Common myeloid progenitor, CD34-positive (primary cell): Measurements from ENCODE around the gene CAPN2.

Experiments used
- CTCF ChIA-PET: fragments of 350-600 bp; sonication (Branson Sonifier 250); formaldehyde crosslinking; loops from one replicate; lab custom pipeline; 2021; ENCODE audit warnings: antibody characterized with exemption; lab: Charles Lee
- POLR2A ChIA-PET: fragments of 350-600 bp; sonication (Branson Sonifier 250); formaldehyde crosslinking; loops from one replicate; lab custom pipeline; 2021; ENCODE audit warnings: antibody characterized with exemption; lab: Charles Lee
- DNase-seq, 3 donors: peaks; one replicate each; pipeline versions ENCODE4 v3.0.0 to v3.0.0-alpha.2; 2013
- H3K27ac ChIP-seq, 2 experiments: 1 replicate in 1 of 2; 2 replicates in 1 of 2; pipeline ENCODE4 v1.7.0; 2013; ENCODE audit warnings: inconsistent platforms in 2 of 2, low read length in 2 of 2, mild to moderate bottlenecking in 2 of 2, low read depth in 1 of 2, moderate library complexity in 1 of 2; ENCODE audit not compliant: severe bottlenecking in 2 of 2, insufficient read depth in 1 of 2, poor library complexity in 1 of 2
- H3K27me3 ChIP-seq, 5 experiments: replicated peaks in 2 of 5; 1 replicate in 3 of 5; 2 replicates in 2 of 5; pipeline versions ENCODE4 v1.6.1 to v1.7.0; 2013; ENCODE audit warnings: low read length in 4 of 5, mild to moderate bottlenecking in 2 of 5, moderate library complexity in 2 of 5, inconsistent platforms in 1 of 5; ENCODE audit not compliant: insufficient read depth in 5 of 5, control insufficient read depth in 4 of 5
- H3K36me3 ChIP-seq, 4 experiments: 1 replicate in 2 of 4; 2 replicates in 2 of 4; pipeline versions ENCODE4 v1.6.1 to v1.7.0; 2013; ENCODE audit warnings: low read length in 3 of 4, control low read depth in 1 of 4, mild to moderate bottlenecking in 1 of 4; ENCODE audit not compliant: control insufficient read depth in 4 of 4, insufficient read depth in 4 of 4
- H3K4me1 ChIP-seq, 4 experiments: 1 replicate in 3 of 4; 2 replicates in 1 of 4; pipeline versions ENCODE4 v1.6.1 to v1.7.1; 2013; ENCODE audit warnings: low read length in 3 of 4, mild to moderate bottlenecking in 3 of 4, control low read depth in 1 of 4, inconsistent platforms in 1 of 4, moderate library complexity in 1 of 4; ENCODE audit not compliant: control insufficient read depth in 4 of 4, insufficient read depth in 4 of 4; ENCODE audit errors: control extremely low read depth in 1 of 4
- H3K4me3 ChIP-seq, 7 experiments: 1 replicate in 4 of 7; 2 replicates in 3 of 7; pipeline versions ENCODE4 v1.5.1 to v1.7.0; 2013; ENCODE audit warnings: mild to moderate bottlenecking in 7 of 7, low read length in 6 of 7, moderate library complexity in 6 of 7, inconsistent platforms in 2 of 7, low read depth in 2 of 7, control low read depth in 1 of 7; ENCODE audit not compliant: insufficient read depth in 4 of 7, control insufficient read depth in 1 of 7; ENCODE audit errors: extremely low read depth in 1 of 7
- H3K9me3 ChIP-seq, 5 experiments: 1 replicate in 4 of 5; 2 replicates in 1 of 5; pipeline versions ENCODE4 v1.6.1 to v1.7.1; 2013; ENCODE audit warnings: low read length in 4 of 5, mild to moderate bottlenecking in 2 of 5, inconsistent platforms in 1 of 5, low read depth in 1 of 5, moderate library complexity in 1 of 5; ENCODE audit not compliant: control insufficient read depth in 4 of 5, insufficient read depth in 2 of 5; ENCODE audit errors: control extremely low read depth in 1 of 5
- WGBS: methylation state at CpG from one replicate; pipeline ENCODE4 v1.1.5; 2013; ENCODE audit not compliant: insufficient coverage; 5-methylcytosine and 5-hydroxymethylcytosine counted together

The CAPN2 gene

GRCh38 chr1:223712850-223713474 lies 623 bp downstream of the CAPN2 start:
- Histone ChIP-seq H3K4me1 (peaks cover 0 to 39% (median 28%) of the 10 kb centered on the region in 4 experiments), H3K27ac (peak overlapping the region in 1 of 2 experiments; percentile 60), H3K4me3 (peak overlapping the region; percentile 44 to 82 (median 68)), H3K9me3 (no peaks in the 10 kb centered on the region), H3K27me3 (peaks cover 0 to 2% (median 0%) of the 10 kb centered on the region in 5 experiments), H3K36me3 (no peaks in the 10 kb centered on the region)
- 14% methylated on average over 19 of the region's 40 CpGs for WGBS
- DNase-seq = peak in 2 of 3 donors; percentile 46 to 60
- ChIA-PET CTCF (interaction anchor here (1.2 to 4.5 kb wide), 8 partner anchors 8 to 37 kb away, joined by 3 to 41 read pairs (median 5); no protein-coding TSS in a partner anchor), POLR2A (interaction anchor here (1.2 kb wide), 1 partner anchor 36 kb away, joined by 5 read pairs; no protein-coding TSS in a partner anchor)

- Histone ChIP-seq H3K4me1 (peaks cover 0 to 44% (median 31%) of the 10 kb centered on the region in 4 experiments), H3K4me3 (peak overlapping the region in 3 of 7 experiments; percentile 65 to 82 (median 73)), H3K27me3 (peaks cover 0 to 2% (median 0%) of the 10 kb centered on the region in 5 experiments), H3K36me3 (peaks cover 0 to 3% (median 2%) of the 10 kb centered on the region in 4 experiments), H3K9me3 (no peaks in the 10 kb centered on the region), H3K27ac (peak overlapping the region in 1 of 2 experiments; percentile 60)
- WGBS = 91% methylated on average over 7 of the region's 7 CpGs
- POLR2A ChIA-PET = no interaction called here
- CTCF ChIA-PET = interaction anchor here (1.0 to 4.5 kb wide), 5 partner anchors 7 to 36 kb away, joined by 3 to 41 read pairs (median 4); no protein-coding TSS in a partner anchor
- no peak for DNase-seq
Measured at GRCh38 chr1:223713546-223714420, 1.4 kb downstream of the CAPN2 start.

DNA sequence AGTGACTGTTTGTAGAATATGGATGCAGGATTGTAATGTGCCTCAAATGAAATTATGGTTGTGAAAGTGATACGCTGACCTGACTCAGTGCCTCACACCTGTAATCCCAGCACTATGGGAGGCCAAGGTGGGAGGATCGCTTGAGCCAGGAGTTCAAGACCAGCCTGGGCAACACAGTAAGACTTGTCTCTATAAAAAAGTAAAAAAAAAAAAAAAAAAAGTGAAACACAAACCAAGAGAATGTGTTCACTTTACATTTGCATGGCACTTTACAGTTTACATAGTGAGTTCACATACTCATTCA lies 2.0 kb downstream of the CAPN2 start:
- Histone ChIP-seq H3K9me3 (no peaks in the 10 kb centered on the region), H3K27ac (peak overlapping the region in 1 of 2 experiments; percentile 17), H3K4me1 (peaks cover 0 to 44% (median 31%) of the 10 kb centered on the region in 4 experiments), H3K27me3 (peaks cover 0 to 2% (median 0%) of the 10 kb centered on the region in 5 experiments), H3K4me3 (no peak overlapping the region), H3K36me3 (peaks cover 0 to 5% (median 3%) of the 10 kb centered on the region in 4 experiments)
- DNase-seq = no peak
- ChIA-PET POLR2A (no interaction called here), CTCF (interaction anchor here (1.0 kb wide), 1 partner anchor 9 kb away, joined by 3 read pairs; no protein-coding TSS in a partner anchor)
- no CpG with 5 or more reads among the region's 2 CpGs for WGBS

DNA sequence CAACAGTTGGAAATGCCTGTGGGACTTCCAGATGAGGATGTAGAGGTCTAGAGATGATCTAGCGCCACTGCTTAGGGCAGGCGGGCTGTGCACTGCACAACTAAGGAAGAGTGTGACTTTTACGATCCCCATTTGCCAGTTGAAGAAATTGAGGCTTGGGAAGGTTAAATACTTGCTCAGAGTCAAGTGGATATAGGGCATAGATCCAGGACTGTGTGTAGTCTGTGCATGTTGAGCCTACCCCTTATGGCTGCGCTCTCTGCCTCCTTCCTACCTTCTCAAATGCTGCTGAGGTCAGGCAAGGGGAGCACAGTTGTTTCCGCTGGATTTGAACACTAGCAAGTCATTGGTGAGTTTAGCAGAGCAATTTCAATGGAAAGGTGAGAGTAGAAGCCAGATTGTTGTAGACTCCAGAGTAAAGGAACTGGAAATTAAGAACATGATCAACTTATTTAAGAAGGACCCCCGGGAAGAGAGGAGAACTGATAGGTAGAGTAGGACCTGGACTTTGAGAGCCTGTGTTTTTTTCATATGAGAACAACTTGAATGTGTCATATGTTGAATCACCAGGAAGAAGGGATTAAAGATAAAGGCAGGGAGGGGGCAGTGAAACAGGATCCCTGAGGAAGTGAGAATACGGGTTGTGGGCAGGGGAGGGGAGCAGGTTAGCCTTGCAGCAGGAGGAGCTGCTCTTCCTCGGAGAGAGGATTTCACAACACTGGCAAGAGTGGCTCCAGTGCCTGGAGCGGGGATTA lies 2.7 kb downstream of the CAPN2 start:
- Histone ChIP-seq H3K4me1 (peaks cover 0 to 44% (median 31%) of the 10 kb centered on the region in 4 experiments), H3K36me3 (peaks cover 0 to 11% (median 3%) of the 10 kb centered on the region in 4 experiments), H3K27ac (peak overlapping the region in 1 of 2 experiments; percentile 17), H3K9me3 (no peaks in the 10 kb centered on the region), H3K27me3 (peaks cover 0 to 2% (median 0%) of the 10 kb centered on the region in 5 experiments), H3K4me3 (no peak overlapping the region)
- POLR2A ChIA-PET = interaction anchor here (0.5 to 1.4 kb wide), 2 partner anchors 12 to 106 kb away, joined by 3 to 4 read pairs; no protein-coding TSS in a partner anchor
- WGBS = 85% methylated on average over 7 of the region's 9 CpGs
- CTCF ChIA-PET = interaction anchor here (1.0 to 5.2 kb wide), 2 partner anchors 10 to 34 kb away, joined by 3 to 57 read pairs; no protein-coding TSS in a partner anchor
- DNase-seq = no peak

- Histone ChIP-seq H3K4me3 (no peak overlapping the region), H3K4me1 (peaks cover 0 to 44% (median 31%) of the 10 kb centered on the region in 4 experiments)
- POLR2A ChIA-PET = interaction anchor here (0.5 to 1.4 kb wide), 2 partner anchors 11 to 106 kb away, joined by 3 to 4 read pairs; no protein-coding TSS in a partner anchor
Measured at GRCh38 chr1:223715604-223716172, 3.3 kb downstream of the CAPN2 start.

More at GRCh38 chr1:223715604-223716172, 3.3 kb downstream of the CAPN2 start:
- CTCF ChIA-PET = interaction anchor here (5.2 kb wide), 1 partner anchor 33 kb away, joined by 57 read pairs; no protein-coding TSS in a partner anchor
- no peak for DNase-seq
- H3K9me3 ChIP-seq = no peaks in the 10 kb centered on the region
- no peak overlapping the region for H3K27ac ChIP-seq
- peaks cover 0 to 13% (median 3%) of the 10 kb centered on the region in 4 experiments for H3K36me3 ChIP-seq
- H3K27me3 ChIP-seq = peaks cover 0 to 2% (median 0%) of the 10 kb centered on the region in 5 experiments
- 78% methylated on average over 5 of the region's 6 CpGs for WGBS
